ENCODE data around the gene N4BP3. TPM values are rescaled to one million over a fixed set of nuclear protein-coding genes. Genes with fewer than 3 reads are reported as not detected.

N4BP3 gene
- total and polyA plus RNA-seq, 2 of the 13 experiments (the other 11 are each of a cell fraction or from before 2014, with no cell fraction given): 0.13 TPM; not detected in 1

DNA sequence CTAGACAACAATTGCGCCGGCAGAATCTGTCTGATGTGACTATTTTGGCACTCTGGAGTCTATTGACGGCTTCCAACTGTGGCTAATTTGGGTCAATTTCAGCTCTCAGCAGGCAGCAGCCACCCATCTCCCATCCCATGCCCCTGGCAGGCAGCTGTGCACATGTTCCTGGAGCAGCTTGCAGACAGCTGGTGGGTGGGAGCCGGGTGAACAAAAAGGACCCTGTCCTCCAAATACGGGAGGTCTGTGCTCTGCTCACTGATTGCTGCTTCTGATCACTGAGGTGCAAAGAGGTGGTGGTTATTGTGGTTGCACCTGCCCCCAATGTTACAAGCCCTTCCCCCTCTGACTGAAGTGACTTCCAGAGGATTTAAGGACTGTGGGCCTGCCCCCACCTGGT lies 45.0 kb upstream of the N4BP3 start:
- Histone ChIP-seq H4K20me1 (ENCODE audit: insufficient read depth, low read length) (no peaks in the 10 kb centered on the region), H3K9me3 (ENCODE audit: low read length) (no peaks in the 10 kb centered on the region), H2AFZ (ENCODE audit: low read length) (no peak overlapping the region), H3K27me3 (ENCODE audit: control insufficient read depth in 1 of 2, insufficient read depth in 2 of 2, low read length in 2 of 2) (peaks cover 6 to 12% of the 10 kb centered on the region in 2 experiments; a peak in 4 of 5 replicates), H3K4me3 (replicated peaks in 1 of 3; ENCODE audit: insufficient read depth in 1 of 3, low read depth in 2 of 3, low read length in 3 of 3) (no peak overlapping the region), H3K4me1 (ENCODE audit: insufficient read depth, low read length) (no peaks in the 10 kb centered on the region), H3K4me2 (ENCODE audit: low read depth, low read length) (no peak overlapping the region), H3K79me2 (ENCODE audit: insufficient read depth, low read length) (no peaks in the 10 kb centered on the region), H3K9ac (ENCODE audit: insufficient read depth, low read depth, low read length) (no peak overlapping the region), H3K27ac (ENCODE audit: extremely low read length, insufficient read depth, low read length) (no peak overlapping the region), H3K36me3 (replicated peaks in 1 of 2; ENCODE audit: control insufficient read depth in 1 of 2, insufficient read depth in 2 of 2, low read length in 2 of 2) (no peaks in the 10 kb centered on the region)
- no TSS peak for BruUV-seq (replicated peaks)
- intact Hi-C loops (cut with micrococcal nuclease; ENCODE audit: unreplicated experiment): no loop called here
- FAIRE-seq (no peak), ATAC-seq (no peak), DNase-seq (ENCODE audit: low spot score) (no peak)
- 29% methylated on average over 4 of the region's 5 CpGs for WGBS (ENCODE audit: low lambda C conversion rate)
- ChIA-PET POLR2A (interaction anchor here (0.7 kb wide), 1 partner anchor 16 kb away, joined by 4 read pairs; no protein-coding TSS in a partner anchor), CTCF (ENCODE audit: low intra/inter-chr PET ratio, low total read pairs) (no interaction called here)
- in situ Hi-C loops (cut with HindIII; ENCODE audit: extremely low pct_ligation_motif_present, low pct_unique_long_range_greater_than_20kb): loop anchor here (10.0 to 25.0 kb wide), 2 partner anchors 83 to 456 kb away; partner anchors contain the start of gene B4GALT7
- TF ChIP-seq CEBPG (CRISPR knock-in tag; IDR thresholded peaks at IDR 0.05) (no peak), ZNF20 (CRISPR knock-in tag; IDR thresholded peaks at IDR 0.05) (no peak), KLF15 (CRISPR knock-in tag; IDR thresholded peaks at IDR 0.05; ENCODE audit: borderline replicate concordance) (no peak), ZBTB7A (CRISPR knock-in tag; IDR thresholded peaks at IDR 0.05) (no peak), ZFP36L1 (CRISPR knock-in tag; IDR thresholded peaks at IDR 0.05) (no peak), CBX1 (IDR thresholded peaks at IDR 0.05; ENCODE audit: low read depth) (no peak), HMGA1 (CRISPR knock-in tag; conservative IDR thresholded peaks at IDR 0.05) (no peak), KLF6 (CRISPR knock-in tag; IDR thresholded peaks at IDR 0.05) (no peak), ZNF557 (CRISPR knock-in tag; IDR thresholded peaks at IDR 0.05) (no peak), AGO2 (optimal IDR thresholded peaks at IDR 0.05; ENCODE audit: low read depth, low read length) (no peak), SIN3B (IDR thresholded peaks at IDR 0.05; ENCODE audit: low read length) (no peak), RFXAP (CRISPR knock-in tag; IDR thresholded peaks at IDR 0.05; ENCODE audit: borderline replicate concordance) (no peak), ZNF230 (CRISPR knock-in tag; IDR thresholded peaks at IDR 0.05) (no peak), ZSCAN30 (CRISPR knock-in tag; IDR thresholded peaks at IDR 0.05) (no peak), ZNF761 (CRISPR knock-in tag; conservative IDR thresholded peaks at IDR 0.05) (no peak), SMYD3 (CRISPR knock-in tag; IDR thresholded peaks at IDR 0.05) (no peak), ZNF558 (CRISPR knock-in tag; IDR thresholded peaks at IDR 0.05; ENCODE audit: borderline replicate concordance) (no peak)
- TF ChIP-seq, protein P1, sequence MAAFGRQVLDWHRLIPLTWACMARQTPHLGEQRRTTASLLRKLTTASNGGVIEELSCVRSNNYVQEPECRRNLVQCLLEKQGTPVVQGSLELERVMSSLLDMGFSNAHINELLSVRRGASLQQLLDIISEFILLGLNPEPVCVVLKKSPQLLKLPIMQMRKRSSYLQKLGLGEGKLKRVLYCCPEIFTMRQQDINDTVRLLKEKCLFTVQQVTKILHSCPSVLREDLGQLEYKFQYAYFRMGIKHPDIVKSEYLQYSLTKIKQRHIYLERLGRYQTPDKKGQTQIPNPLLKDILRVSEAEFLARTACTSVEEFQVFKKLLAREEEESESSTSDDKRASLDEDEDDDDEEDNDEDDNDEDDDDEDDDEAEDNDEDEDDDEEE (CRISPR knock-in tag; IDR thresholded peaks at IDR 0.05): no peak
